ENCODE results near the gene NUP42.

The NUP42 gene

DNA sequence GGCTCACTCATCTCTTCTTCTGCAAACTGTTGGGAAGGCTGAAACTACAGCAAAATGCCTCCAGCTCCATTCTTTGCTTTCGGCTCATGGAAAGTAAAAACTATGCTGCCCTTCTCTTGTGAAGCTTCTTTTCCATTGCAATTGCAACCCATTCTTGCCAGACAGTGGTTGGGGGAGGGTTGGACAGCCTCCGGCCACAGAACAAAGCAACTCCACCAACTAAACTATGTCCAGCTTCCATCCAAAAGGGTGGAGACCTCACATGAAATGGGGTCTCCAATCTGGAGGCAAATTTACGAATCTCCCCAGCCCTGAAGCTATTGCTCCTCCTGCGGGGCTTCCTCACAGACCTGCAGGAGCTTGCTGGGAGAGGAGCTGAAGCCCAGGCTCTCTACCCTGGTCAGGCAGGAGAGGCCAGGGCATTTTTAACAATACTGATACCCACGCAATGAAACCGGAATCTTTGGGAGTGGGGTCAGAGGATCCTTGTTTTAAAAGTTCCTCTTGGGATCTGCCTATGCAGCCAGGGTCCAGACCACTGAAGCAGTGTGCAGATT lies 65.3 kb downstream of the NUP42 start:
- Histone ChIP-seq H3K4me3 (ENCODE audit: low read length) (no peak overlapping the region), H3K4me2 (ENCODE audit: low read depth, low read length) (no peak overlapping the region), H3K79me2 (ENCODE audit: low read length) (no peaks in the 10 kb centered on the region), H3K27me3 (replicated peaks; ENCODE audit: insufficient read depth, low read length) (no peaks in the 10 kb centered on the region), H3K9me3 (replicated peaks; ENCODE audit: insufficient read depth, low read length) (no peaks in the 10 kb centered on the region), H4K20me1 (ENCODE audit: insufficient read depth, low read length) (no peaks in the 10 kb centered on the region), H3F3A (ENCODE audit: insufficient read depth, low read length) (peaks cover 10% of the 10 kb centered on the region; the same call in 1 of the 2 replicates), H3K27ac (ENCODE audit: low read length) (no peak overlapping the region), H3K9me2 (replicated peaks; ENCODE audit: insufficient read depth, low read length) (no peaks in the 10 kb centered on the region), H3K36me3 (replicated peaks; ENCODE audit: insufficient read depth, low read length) (no peaks in the 10 kb centered on the region), H3K9ac (ENCODE audit: low read length) (no peak overlapping the region), H3K4me1 (ENCODE audit: low read length) (peaks cover 9% of the 10 kb centered on the region), H2AFZ (ENCODE audit: low read length) (no peak overlapping the region)
- TF ChIP-seq, protein P1, sequence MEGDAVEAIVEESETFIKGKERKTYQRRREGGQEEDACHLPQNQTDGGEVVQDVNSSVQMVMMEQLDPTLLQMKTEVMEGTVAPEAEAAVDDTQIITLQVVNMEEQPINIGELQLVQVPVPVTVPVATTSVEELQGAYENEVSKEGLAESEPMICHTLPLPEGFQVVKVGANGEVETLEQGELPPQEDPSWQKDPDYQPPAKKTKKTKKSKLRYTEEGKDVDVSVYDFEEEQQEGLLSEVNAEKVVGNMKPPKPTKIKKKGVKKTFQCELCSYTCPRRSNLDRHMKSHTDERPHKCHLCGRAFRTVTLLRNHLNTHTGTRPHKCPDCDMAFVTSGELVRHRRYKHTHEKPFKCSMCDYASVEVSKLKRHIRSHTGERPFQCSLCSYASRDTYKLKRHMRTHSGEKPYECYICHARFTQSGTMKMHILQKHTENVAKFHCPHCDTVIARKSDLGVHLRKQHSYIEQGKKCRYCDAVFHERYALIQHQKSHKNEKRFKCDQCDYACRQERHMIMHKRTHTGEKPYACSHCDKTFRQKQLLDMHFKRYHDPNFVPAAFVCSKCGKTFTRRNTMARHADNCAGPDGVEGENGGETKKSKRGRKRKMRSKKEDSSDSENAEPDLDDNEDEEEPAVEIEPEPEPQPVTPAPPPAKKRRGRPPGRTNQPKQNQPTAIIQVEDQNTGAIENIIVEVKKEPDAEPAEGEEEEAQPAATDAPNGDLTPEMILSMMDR (IDR thresholded peaks at IDR 0.05; ENCODE audit: low read length), result no peak
- TF ChIP-seq EZH2 (optimal IDR thresholded peaks at IDR 0.05; ENCODE audit: low read depth, low read length) (no peak), EZH2phosphoT487 (IDR thresholded peaks at IDR 0.05; ENCODE audit: low read length) (no peak)
- no peak for DNase-seq

DNA sequence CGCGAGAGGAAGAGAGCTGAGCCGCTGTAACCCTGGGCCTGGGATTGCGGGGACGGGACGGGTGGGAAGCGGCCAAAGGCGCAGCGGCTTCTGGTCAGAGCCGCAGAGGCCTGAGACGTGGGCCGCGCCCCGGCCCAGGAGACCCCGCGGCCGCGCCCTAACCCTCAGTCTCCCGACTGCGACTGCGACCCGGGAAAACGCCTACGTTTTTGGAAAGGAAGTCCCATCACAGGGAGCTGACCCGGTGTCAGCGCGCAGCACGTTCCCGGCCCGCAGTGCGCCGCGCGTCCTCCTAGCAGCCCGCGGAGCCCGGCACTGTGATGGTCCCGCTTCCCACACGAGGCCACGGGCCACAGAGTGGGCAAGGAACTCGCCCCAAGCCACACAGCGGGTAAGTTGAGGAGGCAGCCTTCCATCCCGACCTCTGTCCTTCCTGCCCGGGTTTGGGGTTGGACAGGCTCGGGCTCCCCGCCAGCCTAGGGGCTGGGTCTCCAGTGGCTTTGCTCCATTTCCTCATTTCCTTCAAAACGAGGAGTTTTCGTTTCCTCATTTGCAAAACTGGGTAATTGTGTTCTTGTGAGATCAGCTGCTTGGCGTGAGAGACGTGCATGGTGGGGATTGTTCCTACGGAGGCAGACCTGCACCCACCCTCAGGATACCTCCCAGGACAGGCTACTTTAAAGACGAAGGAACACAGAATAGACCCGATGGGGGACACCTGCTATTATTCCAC lies 65.9 kb downstream of the NUP42 start:
- H3K4me2 ChIP-seq (ENCODE audit: low read depth, low read length), result no peak overlapping the region
- peaks cover 4% of the 10 kb centered on the region; the same call in 1 of the 2 replicates for H3F3A ChIP-seq (ENCODE audit: insufficient read depth, low read length)
- H3K27ac ChIP-seq (ENCODE audit: low read length), result no peak overlapping the region
- DNase-seq, result no peak
- no peaks in the 10 kb centered on the region for H3K27me3 ChIP-seq (replicated peaks; ENCODE audit: insufficient read depth, low read length)
- H3K4me3 ChIP-seq (ENCODE audit: low read length), result no peak overlapping the region
- H4K20me1 ChIP-seq (ENCODE audit: insufficient read depth, low read length), result no peaks in the 10 kb centered on the region
- no peaks in the 10 kb centered on the region for H3K9me2 ChIP-seq (replicated peaks; ENCODE audit: insufficient read depth, low read length)
- H3K4me1 ChIP-seq (ENCODE audit: low read length), result peaks cover 4% of the 10 kb centered on the region
- no peak overlapping the region for H3K9ac ChIP-seq (ENCODE audit: low read length)
- H3K9me3 ChIP-seq (replicated peaks; ENCODE audit: insufficient read depth, low read length), result no peaks in the 10 kb centered on the region
- no peaks in the 10 kb centered on the region for H3K36me3 ChIP-seq (replicated peaks; ENCODE audit: insufficient read depth, low read length)
- H3K79me2 ChIP-seq (ENCODE audit: low read length), result no peaks in the 10 kb centered on the region
- no peak overlapping the region for H2AFZ ChIP-seq (ENCODE audit: low read length)
- TF ChIP-seq EZH2phosphoT487 (IDR thresholded peaks at IDR 0.05; ENCODE audit: low read length) (no peak), EZH2 (optimal IDR thresholded peaks at IDR 0.05; ENCODE audit: low read depth, low read length) (no peak)
- TF ChIP-seq, protein P1 (IDR thresholded peaks at IDR 0.05; ENCODE audit: low read length), result no peak

DNA sequence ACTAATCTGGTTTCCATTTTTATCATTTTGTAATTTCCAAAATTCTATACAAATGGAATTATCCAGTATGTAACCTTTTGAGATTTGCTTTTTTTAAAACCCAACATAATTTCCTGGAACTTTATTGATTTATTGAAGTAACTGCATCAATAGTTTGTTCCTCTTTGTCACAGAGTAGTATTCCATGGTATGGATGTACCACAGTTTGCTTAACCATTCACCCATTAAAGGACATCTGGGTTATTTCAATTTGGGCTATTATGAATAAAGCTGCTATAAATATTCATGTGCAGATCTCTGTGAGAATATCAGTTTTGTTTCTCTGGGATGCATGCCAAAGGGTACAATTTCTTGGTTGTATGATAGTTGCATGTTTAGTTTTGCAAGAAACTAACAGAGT lies 67.6 kb downstream of the NUP42 start:
- H4K20me1 ChIP-seq (ENCODE audit: insufficient read depth, low read length), result no peaks in the 10 kb centered on the region
- H3K4me2 ChIP-seq (ENCODE audit: low read depth, low read length), result no peak overlapping the region
- H2AFZ ChIP-seq (ENCODE audit: low read length), result no peak overlapping the region
- H3K4me1 ChIP-seq (ENCODE audit: low read length), result no peaks in the 10 kb centered on the region
- no peak overlapping the region for H3K9ac ChIP-seq (ENCODE audit: low read length)
- no peaks in the 10 kb centered on the region for H3K36me3 ChIP-seq (replicated peaks; ENCODE audit: insufficient read depth, low read length)
- no peaks in the 10 kb centered on the region for H3K79me2 ChIP-seq (ENCODE audit: low read length)
- no peak overlapping the region for H3K4me3 ChIP-seq (ENCODE audit: low read length)
- H3K9me2 ChIP-seq (replicated peaks; ENCODE audit: insufficient read depth, low read length), result no peaks in the 10 kb centered on the region
- H3K27me3 ChIP-seq (replicated peaks; ENCODE audit: insufficient read depth, low read length), result no peaks in the 10 kb centered on the region
- no peaks in the 10 kb centered on the region for H3F3A ChIP-seq (ENCODE audit: insufficient read depth, low read length)
- no peaks in the 10 kb centered on the region for H3K9me3 ChIP-seq (replicated peaks; ENCODE audit: insufficient read depth, low read length)
- TF ChIP-seq EZH2phosphoT487 (IDR thresholded peaks at IDR 0.05; ENCODE audit: low read length) (no peak), EZH2 (optimal IDR thresholded peaks at IDR 0.05; ENCODE audit: low read depth, low read length) (no peak)
- TF ChIP-seq, protein P1 (IDR thresholded peaks at IDR 0.05; ENCODE audit: low read length), result no peak
- H3K27ac ChIP-seq (ENCODE audit: low read length), result no peak overlapping the region
- no peak for DNase-seq

Measured in MM.1S (cell line).